GM12801 (cell line): Measurements from ENCODE around the gene PKP3.

Experiments
- CTCF ChIP-seq: IDR thresholded peaks from one replicate; pipeline ENCODE4 v1.5.1; 2011; ENCODE audit warnings: control low read depth; ENCODE audit not compliant: insufficient read length; ENCODE audit errors: extremely low read depth

The PKP3 gene

GRCh38 chr11:426851-427250, 32.8 kb downstream of the PKP3 start:
- no peak for TF ChIP-seq CTCF

- TF ChIP-seq CTCF, result no peak
These were observed 34.3 kb downstream of the PKP3 start for GRCh38 chr11:428295-428694.

GRCh38 chr11:429391-429790, 35.4 kb downstream of the PKP3 start:
- TF ChIP-seq CTCF, result no peak

- no peak for TF ChIP-seq CTCF
These were observed 36.0 kb downstream of the PKP3 start for GRCh38 chr11:429931-430456.

GRCh38 chr11:431921-432320, 37.9 kb downstream of the PKP3 start:
- no peak for TF ChIP-seq CTCF

GRCh38 chr11:432501-433100, 38.6 kb downstream of the PKP3 start:
- TF ChIP-seq CTCF, result no peak

- no peak for TF ChIP-seq CTCF
These were observed 39.1 kb downstream of the PKP3 start for GRCh38 chr11:433111-433510.
